Measurements from ENCODE around the gene SLC34A3. TPM values are rescaled to one million over a fixed set of nuclear protein-coding genes. Genes with fewer than 3 reads are reported as not detected.

SLC34A3 gene
- total RNA-seq, 4 donors from 2014 or later = 0.33 TPM; not detected in 3

- no peak overlapping the region for H3K4me3 ChIP-seq (replicated peaks in 1 of 3)
- no peak for DNase-seq
- 66 to 77% methylated on average over 12 to 25 of the region's 40 CpGs for WGBS, 2 donors
- no peaks in the 10 kb centered on the region for H3K27me3 ChIP-seq
- H3K4me1 ChIP-seq = peaks cover 14 to 27% of the 10 kb centered on the region in 2 donors
- no peaks in the 10 kb centered on the region for H3K36me3 ChIP-seq
- no peak overlapping the region for H3K27ac ChIP-seq
- intact Hi-C loops (cut with DNase I) = loop anchor here (5.0 kb wide), 1 partner anchor 116 kb away; no protein-coding TSS in a partner anchor
- no peaks in the 10 kb centered on the region for H3K9me3 ChIP-seq
- no peak for TF ChIP-seq POLR2A (IDR thresholded peaks at IDR 0.05)
- TF ChIP-seq, protein P1, sequence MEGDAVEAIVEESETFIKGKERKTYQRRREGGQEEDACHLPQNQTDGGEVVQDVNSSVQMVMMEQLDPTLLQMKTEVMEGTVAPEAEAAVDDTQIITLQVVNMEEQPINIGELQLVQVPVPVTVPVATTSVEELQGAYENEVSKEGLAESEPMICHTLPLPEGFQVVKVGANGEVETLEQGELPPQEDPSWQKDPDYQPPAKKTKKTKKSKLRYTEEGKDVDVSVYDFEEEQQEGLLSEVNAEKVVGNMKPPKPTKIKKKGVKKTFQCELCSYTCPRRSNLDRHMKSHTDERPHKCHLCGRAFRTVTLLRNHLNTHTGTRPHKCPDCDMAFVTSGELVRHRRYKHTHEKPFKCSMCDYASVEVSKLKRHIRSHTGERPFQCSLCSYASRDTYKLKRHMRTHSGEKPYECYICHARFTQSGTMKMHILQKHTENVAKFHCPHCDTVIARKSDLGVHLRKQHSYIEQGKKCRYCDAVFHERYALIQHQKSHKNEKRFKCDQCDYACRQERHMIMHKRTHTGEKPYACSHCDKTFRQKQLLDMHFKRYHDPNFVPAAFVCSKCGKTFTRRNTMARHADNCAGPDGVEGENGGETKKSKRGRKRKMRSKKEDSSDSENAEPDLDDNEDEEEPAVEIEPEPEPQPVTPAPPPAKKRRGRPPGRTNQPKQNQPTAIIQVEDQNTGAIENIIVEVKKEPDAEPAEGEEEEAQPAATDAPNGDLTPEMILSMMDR (IDR thresholded peaks at IDR 0.05) = no peak
These were observed 2.7 kb downstream of the SLC34A3 start for GRCh38 chr9:137233143-137233980.

- intact Hi-C loops (cut with DNase I) = loop anchor here (5.0 kb wide), 1 partner anchor 117 kb away; no protein-coding TSS in a partner anchor
- no peaks in the 10 kb centered on the region for H3K27me3 ChIP-seq
These were observed 3.5 kb downstream of the SLC34A3 start for GRCh38 chr9:137234055-137234697.

DNA sequence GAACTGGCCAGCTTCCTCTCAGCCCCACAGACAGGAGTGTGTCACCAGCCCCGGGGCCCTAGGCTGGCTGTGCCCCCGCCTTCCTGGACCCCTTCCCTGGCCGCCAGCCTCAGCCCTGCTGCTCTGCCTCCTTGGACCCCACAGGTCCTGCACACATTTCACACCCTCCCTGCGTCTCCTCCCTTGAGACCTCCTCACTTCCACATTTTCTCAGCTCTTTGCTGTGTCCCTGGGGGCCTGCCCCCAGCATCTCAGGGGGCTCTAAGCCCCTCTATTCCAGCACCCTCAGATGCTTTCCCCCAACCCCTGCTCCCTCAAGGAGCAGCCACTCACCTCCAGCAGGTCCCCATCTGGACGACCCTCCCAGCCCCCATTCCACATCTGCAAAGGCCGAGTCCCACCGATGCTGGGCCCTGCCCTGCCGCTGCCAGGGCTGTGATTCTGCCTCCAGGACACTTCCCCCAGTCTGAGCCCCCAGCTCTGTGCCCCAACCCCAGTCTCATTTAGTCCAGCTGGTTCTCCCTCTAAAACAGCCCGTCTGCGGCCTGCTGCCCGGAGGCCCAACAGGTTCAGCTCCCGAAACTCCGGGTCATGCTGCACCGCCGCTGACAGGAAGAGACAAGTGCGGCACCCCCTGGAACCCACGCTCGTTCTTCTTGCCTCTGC lies 4.2 kb downstream of the SLC34A3 start:
- H3K27ac ChIP-seq = no peak overlapping the region
- H3K36me3 ChIP-seq = no peaks in the 10 kb centered on the region
- 86% methylated on average over 16 to 17 of the region's 18 CpGs for WGBS, 2 donors
- H3K4me3 ChIP-seq (replicated peaks in 1 of 3) = no peak overlapping the region
- intact Hi-C loops (cut with DNase I) = loop anchor here (5.0 kb wide), 1 partner anchor 118 kb away; no protein-coding TSS in a partner anchor
- no peaks in the 10 kb centered on the region for H3K27me3 ChIP-seq
- TF ChIP-seq POLR2A (IDR thresholded peaks at IDR 0.05) = no peak
- TF ChIP-seq, protein P1 (IDR thresholded peaks at IDR 0.05) = no peak
- H3K9me3 ChIP-seq = no peaks in the 10 kb centered on the region
- DNase-seq = no peak
- H3K4me1 ChIP-seq = peaks cover 14 to 42% of the 10 kb centered on the region in 2 donors

More at GRCh38 chr9:137234055-137234697, 3.5 kb downstream of the SLC34A3 start:
- no peak for DNase-seq
- no peak for TF ChIP-seq POLR2A (IDR thresholded peaks at IDR 0.05)
- TF ChIP-seq, protein P1 (IDR thresholded peaks at IDR 0.05) = no peak
- H3K4me3 ChIP-seq (replicated peaks in 1 of 3) = no peak overlapping the region
- H3K27ac ChIP-seq = no peak overlapping the region
- H3K4me1 ChIP-seq = peaks cover 14 to 35% of the 10 kb centered on the region in 2 donors
- H3K9me3 ChIP-seq = no peaks in the 10 kb centered on the region
- 50 to 76% methylated on average over 2 of the region's 40 CpGs for WGBS, 2 donors
- no peaks in the 10 kb centered on the region for H3K36me3 ChIP-seq

- Histone ChIP-seq H3K27ac (no peak overlapping the region), H3K4me3 (replicated peaks in 1 of 3) (no peak overlapping the region), H3K36me3 (no peaks in the 10 kb centered on the region), H3K9me3 (no peaks in the 10 kb centered on the region), H3K27me3 (no peaks in the 10 kb centered on the region), H3K4me1 (peaks cover 14 to 43% of the 10 kb centered on the region in 2 donors)
- no peak for DNase-seq
- 68 to 75% methylated on average over 16 to 23 of the region's 35 CpGs for WGBS, 2 donors
- TF ChIP-seq, protein P1 (IDR thresholded peaks at IDR 0.05) = no peak
- no peak for TF ChIP-seq POLR2A (IDR thresholded peaks at IDR 0.05)
- intact Hi-C loops (cut with DNase I) = no loop called here
These were observed 4.9 kb downstream of the SLC34A3 start for GRCh38 chr9:137235424-137236237.

Data from thyroid gland (tissue), 4 donors.